ENCODE measurements around the gene PFN3. TPM values are rescaled to one million over a fixed set of nuclear protein-coding genes. Genes with fewer than 3 reads are reported as not detected.
"Not testable (repeated sequence)": the region's sequence is repeated elsewhere in the genome, so short reads cannot be mapped to it uniquely, and the experiment has no call there.

PFN3 gene
- total RNA-seq, 1 donor from 2014 or later: not detected

DNA sequence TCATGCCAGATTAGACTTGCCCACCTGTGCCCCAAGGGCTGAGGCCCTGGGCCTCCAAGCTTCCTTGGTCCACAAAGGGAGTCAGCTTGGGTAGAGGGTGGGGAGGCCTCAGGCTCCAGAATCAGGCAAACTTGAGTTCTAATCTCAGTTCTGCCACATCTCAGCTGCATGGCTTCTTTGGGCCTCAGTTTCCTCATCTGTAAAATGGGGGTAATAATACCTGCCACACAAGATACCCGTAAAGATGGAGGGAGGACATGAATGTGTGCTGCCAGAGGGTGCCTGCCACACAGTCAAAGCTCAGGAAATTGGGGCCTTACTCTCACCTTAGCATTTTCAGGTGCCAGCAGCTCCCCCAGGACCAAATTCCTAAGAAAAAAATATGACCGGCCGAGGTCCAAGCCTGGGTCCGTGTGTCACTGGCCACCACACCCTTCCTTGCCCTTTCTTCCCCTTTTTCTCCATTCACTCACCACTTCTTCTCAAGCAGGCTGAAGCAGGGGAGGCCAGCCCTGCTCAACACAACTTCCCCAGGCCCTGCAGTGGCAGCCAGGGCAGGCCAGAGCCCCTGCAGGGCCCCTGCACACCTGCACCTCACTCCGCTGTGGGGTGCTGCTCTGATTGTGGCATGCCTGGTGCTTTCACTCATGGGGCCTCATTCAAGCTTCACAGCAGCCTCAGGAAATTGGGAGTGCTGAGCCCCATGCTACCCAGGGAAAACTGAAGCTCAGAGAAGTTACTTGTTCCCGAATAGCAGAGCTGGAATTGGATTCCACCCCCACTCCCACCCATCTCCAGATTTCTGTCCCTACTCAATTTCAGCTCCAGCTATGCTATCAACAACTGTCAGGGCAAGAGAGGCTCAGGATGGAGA lies 38.8 kb downstream of the PFN3 start:
- DNase-seq (ENCODE audit: low read depth in 2 of 2): no peak

DNA sequence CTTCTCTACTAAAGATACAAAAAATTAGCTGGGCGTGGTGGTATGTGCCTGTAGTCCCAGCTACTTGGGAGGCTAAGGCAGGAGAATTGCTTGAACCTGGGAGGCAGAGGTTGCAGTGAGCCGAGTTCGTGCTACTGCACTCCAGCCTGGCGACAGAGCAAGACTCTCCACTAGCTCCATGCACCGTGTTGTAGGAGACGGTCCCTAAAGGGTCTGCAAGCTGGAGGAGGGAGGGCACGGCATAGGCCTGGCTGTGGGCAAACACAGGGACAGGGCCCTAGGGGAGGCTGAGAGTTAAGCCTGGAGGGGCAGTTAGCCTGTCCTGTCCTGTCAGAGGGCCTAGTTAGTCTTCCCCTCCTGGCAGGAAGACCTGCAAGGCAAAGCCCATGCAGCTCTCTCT lies 39.7 kb downstream of the PFN3 start:
- DNase-seq (ENCODE audit: low read depth in 2 of 2): not testable (repeated sequence)

DNA sequence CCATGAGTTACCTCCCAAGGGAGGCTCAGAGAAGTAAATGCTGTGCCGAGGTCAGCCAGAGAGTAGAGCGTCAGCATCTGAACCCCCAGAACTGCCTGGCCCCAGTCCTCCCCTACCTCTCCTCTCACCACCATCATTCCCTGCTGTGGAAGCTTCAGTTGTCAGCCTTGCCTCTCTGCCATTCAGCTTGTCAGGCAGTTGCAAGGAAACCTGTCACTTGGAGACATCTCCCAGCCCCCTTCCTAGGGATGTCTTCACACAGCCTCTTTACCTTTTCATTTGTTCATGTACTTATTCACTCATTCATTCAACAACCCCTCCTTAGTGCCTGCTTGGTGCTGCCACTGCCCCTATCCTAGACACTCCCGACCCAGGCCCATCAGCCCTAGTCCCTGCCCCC lies 40.6 kb downstream of the PFN3 start:
- DNase-seq (ENCODE audit: low read depth in 2 of 2): no peak

DNA sequence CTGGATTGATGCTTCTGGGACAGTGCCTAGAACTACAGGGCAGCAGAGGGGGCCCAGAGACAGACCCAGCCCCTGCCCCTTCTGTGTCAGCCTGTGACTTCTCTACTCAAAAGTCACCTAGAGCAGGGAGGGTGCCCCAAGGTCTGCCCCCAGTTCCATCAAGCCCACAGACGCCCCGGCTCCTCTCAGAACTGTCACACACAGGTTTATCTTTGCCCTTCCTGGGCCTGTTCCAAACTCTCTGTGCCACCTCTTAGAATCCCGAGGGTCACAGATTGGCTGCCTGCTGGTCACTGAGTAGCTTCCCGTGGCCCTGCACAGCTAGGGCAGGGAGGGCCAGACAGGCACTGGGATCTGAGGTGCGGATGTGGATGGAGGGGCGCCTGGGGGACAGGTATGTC lies 41.0 kb downstream of the PFN3 start:
- no peak for DNase-seq (ENCODE audit: low read depth in 2 of 2)

DNA sequence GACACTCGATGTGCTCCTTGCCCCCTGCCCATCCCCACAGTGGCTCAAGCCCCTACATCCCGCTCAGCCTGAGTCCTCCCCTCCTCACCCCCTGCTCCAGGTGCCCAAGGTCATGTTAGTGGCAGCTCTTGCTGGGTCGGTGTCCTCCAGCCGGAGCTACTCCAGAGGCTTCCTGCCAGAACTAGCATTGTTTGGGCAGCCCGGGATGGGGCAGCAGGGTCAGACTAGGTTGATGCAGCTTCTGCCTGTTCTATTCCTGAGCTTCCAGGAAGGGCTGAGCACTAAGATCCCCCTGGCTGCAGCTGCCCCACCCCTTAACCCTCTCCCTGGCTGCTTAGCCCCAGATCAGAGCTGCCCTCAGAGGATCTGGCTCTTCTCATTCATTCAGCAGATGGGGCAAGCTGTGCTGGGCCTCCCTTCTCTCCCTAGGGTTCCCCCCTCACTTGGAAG lies 42.1 kb downstream of the PFN3 start:
- DNase-seq (ENCODE audit: low read depth in 2 of 2): no peak

DNA sequence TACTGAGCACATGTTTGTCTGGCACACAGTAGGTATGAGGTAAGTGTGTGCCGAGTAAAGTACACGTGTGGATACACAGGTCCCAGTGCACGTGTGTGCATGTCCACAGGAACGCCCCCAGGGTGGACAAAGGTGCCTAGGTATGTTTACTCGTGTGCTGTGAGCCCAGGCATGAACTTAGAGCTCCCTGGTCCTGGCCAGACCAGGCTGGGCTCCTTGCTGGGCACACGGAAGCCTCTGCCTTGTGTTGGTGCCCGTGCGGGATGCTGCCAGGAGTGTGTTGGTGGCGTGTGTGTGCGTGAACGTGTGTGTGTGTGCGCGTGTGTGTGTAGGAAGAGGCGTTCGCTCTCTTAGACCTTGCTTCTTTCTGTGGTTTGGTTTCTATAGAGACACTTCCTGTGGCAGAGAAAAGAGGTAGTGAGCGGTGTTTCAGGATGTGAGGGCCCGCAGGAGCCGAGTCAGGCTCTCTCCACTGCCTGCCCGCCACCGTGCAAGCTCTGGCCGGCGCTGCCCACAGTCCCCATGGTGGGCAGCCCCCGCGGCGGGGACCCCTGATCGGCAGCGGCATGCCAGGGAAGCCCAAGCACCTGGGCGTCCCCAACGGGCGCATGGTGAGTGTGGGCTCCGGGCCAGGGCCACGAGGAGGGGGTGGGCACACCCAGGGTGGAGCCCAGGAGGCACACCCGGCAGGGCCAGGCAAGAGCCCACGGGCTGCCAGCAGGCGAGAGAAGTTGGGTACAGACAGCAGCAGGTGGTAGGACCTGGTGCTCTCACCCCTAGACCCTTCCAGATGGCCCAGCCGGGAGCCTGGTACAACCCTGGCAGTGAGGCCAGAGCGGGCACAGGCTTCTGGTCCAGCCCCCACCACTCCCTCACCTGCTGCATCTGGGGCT lies 42.8 kb downstream of the PFN3 start, which contains the start of gene RGS14:
Gene RGS14 (plus strand): TSS at position 466 of the 893 bp plus-strand sequence. CDS start 101 bp downstream, at position 567.
- peak; percentile 76 to 80 for DNase-seq (ENCODE audit: low read depth in 2 of 2)

DNA sequence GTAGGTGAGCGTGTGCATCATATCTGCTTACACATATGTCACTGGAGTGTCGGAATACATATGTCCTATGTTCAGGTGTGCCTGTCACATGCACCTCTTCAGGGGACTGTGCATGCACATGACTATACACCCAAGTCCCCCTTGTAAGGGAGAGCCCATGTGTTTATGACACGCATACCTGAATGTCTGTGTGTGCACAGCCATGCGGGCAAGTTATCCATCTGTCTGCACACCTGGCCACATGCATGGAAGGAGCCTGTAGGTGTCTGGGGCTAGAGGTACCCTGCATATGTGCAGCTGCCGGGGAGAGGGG lies 43.4 kb downstream of the PFN3 start:
- no peak for DNase-seq (ENCODE audit: low read depth in 2 of 2)

DNA sequence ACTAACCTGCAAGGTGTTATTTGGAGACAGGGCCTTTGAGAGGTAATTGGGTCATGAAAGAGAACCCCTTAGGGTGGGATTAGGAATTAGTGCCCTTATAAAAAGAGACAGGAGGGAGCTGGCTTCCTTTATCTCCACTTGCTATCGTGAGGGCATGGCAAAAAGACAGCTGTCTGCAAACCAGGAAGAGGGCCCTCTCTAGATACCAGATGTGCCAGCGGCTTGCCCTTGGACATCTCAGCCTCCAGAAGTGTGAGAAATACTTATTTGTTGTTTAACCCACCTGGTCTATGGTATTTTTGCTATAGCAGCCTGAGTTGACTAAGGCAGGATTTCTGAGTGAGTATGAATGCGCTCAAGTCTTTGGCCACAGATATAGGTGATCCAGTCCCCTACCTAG lies 43.7 kb downstream of the PFN3 start:
- DNase-seq (ENCODE audit: low read depth in 2 of 2): no peak

DNA sequence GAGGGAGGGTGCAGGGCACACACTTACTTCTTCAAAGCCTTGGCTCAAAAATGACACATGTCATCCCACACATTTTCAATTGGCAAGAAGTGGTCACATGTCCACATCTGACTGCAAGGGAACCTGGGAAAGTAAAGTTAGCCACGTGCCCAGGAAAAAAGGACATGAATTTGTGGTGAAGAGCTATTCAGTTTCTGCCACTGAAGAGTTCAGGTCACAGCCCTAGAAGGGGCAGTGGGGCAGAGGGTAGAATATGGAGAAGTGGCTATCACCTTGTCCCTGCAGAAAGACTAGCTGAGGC lies 44.6 kb downstream of the PFN3 start:
- DNase-seq (ENCODE audit: low read depth in 2 of 2): no peak

DNA sequence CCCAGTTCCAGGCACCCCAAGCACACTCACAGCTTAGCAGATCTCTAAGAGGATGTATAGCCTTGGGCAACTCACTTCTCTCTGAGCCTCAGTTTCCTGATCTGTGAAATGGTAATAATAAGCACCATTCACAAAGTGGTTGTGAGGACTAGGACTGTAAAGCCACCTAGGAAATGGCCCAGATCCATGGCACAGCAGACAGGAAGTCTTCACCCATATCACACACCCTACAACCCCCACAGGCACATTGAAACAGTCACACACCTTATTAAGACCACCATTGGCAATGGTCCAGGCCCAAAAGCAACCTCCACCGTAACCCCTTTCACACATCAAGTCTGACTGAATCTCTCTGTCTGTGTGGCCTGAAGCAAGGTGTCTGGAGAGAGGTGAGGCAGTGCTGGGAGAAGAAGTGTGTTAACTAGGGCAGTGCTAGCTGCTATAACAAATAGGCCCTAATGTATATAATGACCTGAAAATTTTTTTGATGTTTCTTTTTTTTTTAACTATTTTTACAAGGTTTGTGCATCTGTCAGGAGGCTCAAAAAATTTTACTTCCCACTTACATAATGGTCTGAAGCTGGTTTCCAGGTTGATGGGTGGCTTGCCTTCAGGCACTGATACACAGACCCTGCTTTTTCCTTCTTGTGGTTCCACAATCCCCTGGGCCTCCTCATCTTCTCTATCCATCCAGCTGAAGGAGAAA lies 45.1 kb downstream of the PFN3 start:
- DNase-seq (ENCODE audit: low read depth in 2 of 2): no peak

DNA sequence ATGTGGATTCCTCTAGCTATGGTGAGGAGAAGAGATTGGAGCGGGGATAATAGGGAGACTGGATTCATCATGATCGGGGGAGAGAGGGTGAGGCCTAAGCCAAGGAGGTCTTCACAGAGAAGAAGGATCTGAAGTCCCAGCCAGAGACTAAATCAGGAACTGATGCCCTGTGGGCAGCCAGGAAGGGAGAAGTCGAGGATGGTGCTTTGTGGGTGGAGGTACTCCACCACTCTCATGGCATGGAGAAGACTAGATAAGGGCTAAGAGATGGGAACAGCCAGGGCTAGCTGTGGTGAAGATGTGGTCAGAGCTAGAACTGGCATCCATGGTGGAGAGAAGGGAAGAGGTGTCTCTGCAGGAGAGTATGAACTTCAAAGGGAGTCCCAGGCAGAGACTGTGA lies 45.8 kb downstream of the PFN3 start:
- DNase-seq (ENCODE audit: low read depth in 2 of 2): no peak

DNA sequence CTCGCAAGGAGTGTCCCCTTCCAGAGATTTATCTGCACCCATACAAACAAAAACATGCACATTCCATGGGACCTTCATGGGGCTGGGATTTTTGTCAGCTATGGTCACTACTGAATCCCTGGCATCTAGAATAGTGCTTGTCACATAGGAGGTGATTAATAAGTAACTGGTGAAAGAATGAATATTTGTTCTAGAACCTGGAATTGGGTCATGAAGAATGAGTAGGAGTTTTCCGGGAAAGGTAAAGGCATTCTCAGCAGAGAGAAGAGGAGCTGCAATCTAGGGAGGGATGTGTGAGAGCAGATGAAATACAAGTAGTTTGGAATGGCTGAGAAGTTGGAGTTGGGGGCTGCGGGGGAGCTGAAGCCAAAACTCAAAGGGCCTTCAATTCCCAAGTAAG lies 46.2 kb downstream of the PFN3 start:
- DNase-seq (ENCODE audit: low read depth in 2 of 2): no peak

DNA sequence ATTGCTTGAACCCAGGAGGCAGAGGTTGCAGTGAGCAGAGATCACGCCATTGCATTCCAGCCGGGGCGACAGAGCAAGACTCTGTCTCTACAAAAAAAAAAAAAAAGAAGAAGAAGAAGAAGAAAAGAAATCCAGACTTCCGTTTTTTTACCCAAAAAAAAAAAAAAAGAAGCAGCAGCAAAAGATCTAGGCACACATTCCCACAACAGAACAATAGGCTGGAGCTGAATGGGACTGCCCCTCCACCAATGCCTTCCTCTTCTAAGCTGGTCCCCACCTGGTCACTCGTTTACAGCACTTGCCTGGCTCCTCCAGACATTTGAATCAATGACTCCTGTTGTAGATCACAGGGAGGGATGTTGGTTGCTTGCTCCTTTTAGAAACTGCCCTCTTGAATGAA lies 47.4 kb downstream of the PFN3 start:
- DNase-seq (ENCODE audit: low read depth in 2 of 2): no peak

DNA sequence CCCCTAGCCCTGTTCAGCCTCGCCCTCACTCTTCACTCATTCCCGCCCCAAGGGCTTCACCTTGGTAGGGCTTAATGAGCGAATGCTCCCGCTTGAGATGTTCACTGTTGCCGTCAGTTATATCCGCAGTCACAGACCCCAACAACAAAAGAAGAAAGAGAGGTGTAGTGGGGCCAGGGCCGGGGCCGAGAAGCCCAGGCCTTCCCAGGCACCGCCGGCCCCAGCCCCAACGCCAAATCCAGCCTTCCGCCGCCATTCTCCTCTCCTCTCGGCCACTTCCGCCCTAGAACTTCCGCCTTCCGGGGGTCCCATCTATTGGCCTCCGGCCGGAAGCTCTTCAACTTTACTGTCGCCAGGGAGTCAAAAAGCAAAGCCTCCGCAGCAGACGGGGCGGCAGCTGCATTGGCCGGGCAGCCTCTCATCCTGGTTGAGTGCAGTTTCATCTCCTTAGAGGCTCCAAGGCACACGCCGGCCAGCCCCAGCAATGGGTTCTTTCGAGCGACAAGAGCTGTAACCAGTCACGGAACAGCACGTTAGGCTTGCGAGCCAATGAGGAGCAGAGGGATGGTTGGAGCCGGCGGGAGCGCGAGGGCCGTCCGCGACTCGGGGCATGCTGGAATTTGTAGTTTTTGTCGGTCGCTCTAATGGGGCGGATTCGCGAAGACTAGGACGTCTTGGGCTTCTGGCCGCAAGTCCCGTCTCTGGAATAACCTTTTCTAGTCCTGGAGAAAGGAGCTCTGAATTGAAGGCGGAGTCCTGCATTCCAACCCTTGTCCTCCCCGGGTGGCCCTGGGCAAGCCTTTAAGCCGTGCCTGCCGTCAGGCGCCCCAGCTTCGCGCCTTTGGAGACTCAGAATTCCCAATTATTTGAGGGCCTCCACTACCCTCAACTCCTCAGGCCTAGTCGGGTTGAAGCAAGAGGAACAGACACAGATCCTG lies 48.8 kb downstream of the PFN3 start, which contains the start of gene LMAN2:
Gene LMAN2 (minus strand): TSS at position 277 of the 938 bp plus-strand sequence. CDS start 21 bp downstream, at position 256.
- peak; percentile 93 to 97 for DNase-seq (ENCODE audit: low read depth in 2 of 2)

DNA sequence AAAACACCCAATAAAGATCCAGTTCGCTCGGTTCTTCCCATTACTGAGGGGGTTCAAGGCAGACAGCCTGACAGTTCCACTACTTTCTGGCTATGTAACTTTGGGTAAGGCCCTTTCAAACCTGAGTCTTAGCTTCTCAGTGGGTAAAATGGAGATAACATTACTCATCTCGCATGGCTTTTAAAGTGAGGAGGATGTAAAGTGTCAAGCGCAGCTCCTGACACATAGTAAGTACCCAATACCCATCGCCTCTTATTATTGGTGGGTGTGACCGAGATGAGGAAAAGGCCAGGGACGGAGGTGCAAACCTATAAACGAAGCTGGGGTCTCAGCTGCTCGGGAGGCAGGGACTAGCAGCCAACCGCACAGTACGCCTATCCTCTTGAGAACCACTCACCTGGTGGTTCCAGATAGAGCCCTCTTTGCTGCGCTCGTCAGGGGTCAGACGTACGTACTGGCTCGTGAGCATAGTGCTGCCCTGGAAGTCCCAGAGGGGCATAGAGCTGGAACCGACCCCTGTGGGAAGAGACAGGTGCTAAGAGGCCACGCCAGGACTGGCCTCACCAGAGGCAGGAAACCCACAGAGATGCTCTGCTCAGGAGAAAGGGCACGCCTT lies 49.6 kb downstream of the PFN3 start:
- DNase-seq (ENCODE audit: low read depth in 2 of 2): peak in 1 of 2 donors; percentile 37

Other genes starting within 250 kb of the PFN3 start
- gene RAB24, start 96.9 kb downstream of the PFN3 start, total RNA-seq: 8.1 and 15.3 TPM in 2 replicates
- 115 and 117 TPM in 2 replicates for gene PRELID1, start 96.9 kb downstream of the PFN3 start, total RNA-seq
- gene MXD3, start 88.8 kb downstream of the PFN3 start, total RNA-seq: 11.8 and 23.6 TPM in 2 replicates
- gene LMAN2, start 49.0 kb downstream of the PFN3 start, total RNA-seq: 311 and 354 TPM in 2 replicates
- 3.7 and 4.7 TPM in 2 replicates for gene RGS14, start 42.7 kb downstream of the PFN3 start, total RNA-seq
- not detected in 2 replicates for gene SLC34A1, start 16.2 kb downstream of the PFN3 start, total RNA-seq
- gene F12, start 8.9 kb upstream of the PFN3 start, total RNA-seq: 0.51 and 0.89 TPM in 2 replicates
- gene GRK6, start 26.0 kb upstream of the PFN3 start, total RNA-seq: 15.4 and 18.0 TPM in 2 replicates
- 2.1 and 2.2 TPM in 2 replicates for gene PRR7, start 46.2 kb upstream of the PFN3 start, total RNA-seq
- gene DBN1, start 73.0 kb upstream of the PFN3 start, total RNA-seq: 95.9 and 134 TPM in 2 replicates
- 31.5 and 53.2 TPM in 2 replicates for gene PDLIM7, start 96.9 kb upstream of the PFN3 start, total RNA-seq
- gene DOK3, start 109.2 kb upstream of the PFN3 start, total RNA-seq: 2.8 and 4.4 TPM in 2 replicates
- gene DDX41, start 116.3 kb upstream of the PFN3 start, total RNA-seq: 66.2 and 78.5 TPM in 2 replicates
- gene FAM193B, start 153.9 kb upstream of the PFN3 start, total RNA-seq: 9.8 and 15.8 TPM in 2 replicates
- 112 and 193 TPM in 2 replicates for gene TMED9, start 191.5 kb upstream of the PFN3 start, total RNA-seq
- gene B4GALT7, start 199.5 kb upstream of the PFN3 start, total RNA-seq: 20.3 and 28.8 TPM in 2 replicates

All from dermis microvascular lymphatic vessel endothelial cell (primary cell).